ENCODE results near the gene HTRA3.

The HTRA3 gene

DNA sequence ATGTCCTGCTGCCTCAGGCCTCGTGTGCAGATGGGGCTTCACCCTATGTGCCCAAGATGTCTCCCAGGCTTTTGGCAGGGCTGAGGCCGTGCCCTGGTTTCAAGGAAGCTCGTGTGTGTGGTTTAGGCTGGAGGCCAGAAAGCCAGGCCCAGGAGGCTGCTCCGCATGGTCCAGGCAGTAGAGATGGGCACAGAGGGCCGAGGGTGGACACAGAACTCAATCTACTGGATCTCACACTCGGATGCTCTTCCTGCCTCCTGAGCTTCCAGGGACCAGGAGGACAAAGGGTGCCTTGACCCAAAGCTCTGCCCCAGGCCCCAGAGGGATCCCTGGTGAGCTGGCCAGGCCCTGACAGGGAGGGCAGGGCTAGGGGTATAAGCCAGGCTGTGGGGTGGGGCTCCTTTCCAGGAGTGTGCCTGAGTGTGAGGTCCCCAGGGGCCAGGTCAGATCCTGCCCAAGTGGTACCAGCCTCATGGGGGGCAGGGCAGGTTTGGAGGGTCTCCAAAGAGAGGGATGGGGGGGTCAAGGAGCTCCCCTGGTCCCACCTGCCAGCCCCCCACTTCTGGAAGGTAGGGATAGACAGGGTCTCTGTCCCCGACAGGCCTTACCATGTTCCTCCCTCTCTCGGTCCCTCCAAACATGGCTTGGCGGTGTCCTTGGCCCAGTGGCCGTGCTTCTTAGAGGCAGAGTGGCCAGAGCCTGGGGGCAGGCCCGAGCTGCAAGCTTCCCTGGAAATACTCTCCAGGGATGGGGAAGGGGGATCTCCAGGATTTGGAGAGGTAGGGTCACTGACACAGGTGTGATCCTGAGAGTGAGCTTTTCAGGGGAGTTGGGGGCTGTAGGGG is 23.8 kb downstream of the HTRA3 start:
- DNase-seq (ENCODE audit: low read depth) = no peak

- no peak for DNase-seq (ENCODE audit: low read depth)
Measured at GRCh38 chr4:8294036-8294435, 24.5 kb downstream of the HTRA3 start.

DNA sequence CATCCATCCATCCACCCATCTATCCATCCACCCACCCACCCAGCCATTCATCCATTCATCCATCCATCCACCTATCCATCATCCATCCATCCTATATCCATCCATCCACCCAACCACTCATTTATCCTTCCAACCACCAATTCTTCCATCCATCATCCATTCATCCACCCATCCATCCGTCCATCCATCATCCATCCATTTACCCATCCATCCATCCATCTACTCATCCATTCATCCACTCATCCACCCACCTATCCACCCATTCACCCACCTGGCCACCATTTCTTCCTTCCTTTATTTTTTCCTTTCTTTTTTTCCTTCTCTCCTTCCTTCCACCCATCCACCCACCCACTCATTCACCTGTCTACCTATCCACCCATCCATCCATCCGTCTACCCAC is 25.2 kb downstream of the HTRA3 start:
- DNase-seq (ENCODE audit: low read depth) = no peak

- no peak for DNase-seq (ENCODE audit: low read depth)
Measured at GRCh38 chr4:8295471-8295870, 25.9 kb downstream of the HTRA3 start.

GRCh38 chr4:8296491-8296890 is 26.9 kb downstream of the HTRA3 start:
- no peak for DNase-seq (ENCODE audit: low read depth)

DNA sequence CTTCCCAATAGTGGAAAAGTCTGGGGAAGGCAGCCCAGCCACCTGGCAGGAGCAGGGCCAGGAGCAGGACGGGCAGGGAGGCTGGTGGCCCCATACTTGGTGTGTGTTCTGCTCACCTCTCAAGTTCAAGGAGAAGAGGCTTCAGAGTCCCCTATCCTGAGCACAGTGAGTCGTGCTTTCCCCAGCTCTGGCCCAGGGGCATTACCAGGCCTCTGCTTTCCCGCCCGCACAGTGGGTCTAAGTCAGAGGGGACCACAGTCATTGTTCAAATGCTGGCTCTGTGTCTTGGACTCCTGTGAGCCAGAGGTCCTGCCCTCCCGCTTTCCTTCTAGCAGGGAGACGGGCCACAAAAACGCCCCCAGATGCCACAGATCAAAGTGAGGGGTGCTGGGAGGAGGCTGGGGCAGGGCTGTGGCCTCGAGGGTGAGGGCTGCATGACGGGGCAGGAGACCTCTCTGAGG is 27.6 kb downstream of the HTRA3 start:
- no peak for DNase-seq (ENCODE audit: low read depth)

- DNase-seq (ENCODE audit: low read depth) = no peak
Measured at GRCh38 chr4:8297691-8298485, 28.3 kb downstream of the HTRA3 start.

DNA sequence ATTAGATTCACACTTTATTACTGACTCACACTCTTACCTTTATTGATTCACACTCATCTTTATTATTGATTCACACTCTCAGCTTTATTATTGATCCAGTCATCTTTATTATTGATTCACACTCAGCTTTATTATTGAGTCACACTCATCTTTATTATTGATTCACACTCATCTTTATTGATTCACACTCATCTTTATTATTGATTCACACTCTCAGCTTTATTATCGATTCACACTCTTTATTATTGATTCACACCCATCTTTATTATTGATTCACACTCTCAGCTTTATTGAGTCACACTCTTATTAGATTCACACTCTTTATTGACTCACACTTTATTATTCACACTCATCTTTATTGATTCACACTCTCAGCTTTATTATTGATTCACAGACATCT is 31.3 kb downstream of the HTRA3 start:
- DNase-seq (ENCODE audit: low read depth) = no peak

- no peak for DNase-seq (ENCODE audit: low read depth)
Measured at GRCh38 chr4:8301851-8302730, 32.5 kb downstream of the HTRA3 start.

- no peak for DNase-seq (ENCODE audit: low read depth)
Measured at GRCh38 chr4:8303081-8303480, 33.5 kb downstream of the HTRA3 start.

GRCh38 chr4:8303485-8304281 is 34.1 kb downstream of the HTRA3 start:
- DNase-seq (ENCODE audit: low read depth) = peak; percentile 73

DNA sequence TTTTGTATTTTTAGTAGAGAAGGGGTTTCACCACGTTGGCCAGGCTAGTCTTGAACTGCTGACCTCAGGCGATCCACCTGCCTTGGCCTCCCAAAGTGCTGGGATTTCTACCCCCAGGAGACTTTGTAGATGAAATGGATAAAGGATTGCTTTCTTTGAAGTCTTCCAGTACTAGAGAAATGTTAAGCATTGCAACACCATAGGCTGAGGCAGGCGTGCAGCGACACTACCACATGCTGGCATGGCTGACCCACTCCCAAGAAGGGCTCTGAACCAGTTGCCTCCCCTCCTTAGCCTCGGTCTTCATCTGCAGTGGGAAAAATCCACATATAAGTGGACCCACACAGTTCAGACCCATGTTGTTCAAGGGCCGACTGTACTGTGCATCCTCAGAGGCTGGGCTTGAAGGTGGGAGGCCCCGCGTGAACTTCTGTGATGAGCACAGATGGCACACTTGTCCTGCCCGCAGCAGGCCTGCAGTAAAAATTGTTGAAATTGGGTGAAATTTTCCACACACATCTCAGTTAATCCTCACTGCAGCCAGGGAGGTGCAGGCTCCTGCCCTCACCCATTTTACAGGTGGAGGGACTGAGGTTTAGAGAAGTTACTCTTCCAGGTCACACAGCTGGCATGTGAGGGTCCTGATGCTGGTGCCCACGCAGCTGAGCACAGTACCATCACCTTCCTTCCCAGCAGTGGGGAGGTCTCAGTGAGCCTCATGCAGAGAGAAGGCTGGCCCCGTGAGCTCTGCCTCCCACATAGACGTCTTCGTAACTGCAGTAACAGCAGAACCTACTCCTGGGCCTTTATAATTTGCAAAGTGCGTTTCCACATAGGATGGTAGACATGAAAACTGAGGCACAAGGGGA is 35.5 kb downstream of the HTRA3 start:
- DNase-seq (ENCODE audit: low read depth) = no peak

DNA sequence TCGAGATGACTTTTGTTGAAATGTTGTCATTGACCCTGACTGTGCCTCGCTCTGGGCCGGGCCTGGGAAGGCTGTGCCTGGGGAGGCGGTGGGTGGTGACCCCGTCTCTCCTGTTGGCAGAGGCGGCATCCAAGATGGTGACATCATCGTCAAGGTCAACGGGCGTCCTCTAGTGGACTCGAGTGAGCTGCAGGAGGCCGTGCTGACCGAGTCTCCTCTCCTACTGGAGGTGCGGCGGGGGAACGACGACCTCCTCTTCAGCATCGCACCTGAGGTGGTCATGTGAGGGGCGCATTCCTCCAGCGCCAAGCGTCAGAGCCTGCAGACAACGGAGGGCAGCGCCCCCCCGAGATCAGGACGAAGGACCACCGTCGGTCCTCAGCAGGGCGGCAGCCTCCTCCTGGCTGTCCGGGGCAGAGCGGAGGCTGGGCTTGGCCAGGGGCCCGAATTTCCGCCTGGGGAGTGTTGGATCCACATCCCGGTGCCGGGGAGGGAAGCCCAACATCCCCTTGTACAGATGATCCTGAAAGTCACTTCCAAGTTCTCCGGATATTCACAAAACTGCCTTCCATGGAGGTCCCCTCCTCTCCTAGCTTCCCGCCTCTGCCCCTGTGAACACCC is 36.4 kb downstream of the HTRA3 start:
- DNase-seq (ENCODE audit: low read depth) = no peak

- DNase-seq (ENCODE audit: low read depth) = no peak
Measured at GRCh38 chr4:8306511-8307021, 37.0 kb downstream of the HTRA3 start.

GRCh38 chr4:8307121-8307520 is 37.6 kb downstream of the HTRA3 start:
- no peak for DNase-seq (ENCODE audit: low read depth)

DNA sequence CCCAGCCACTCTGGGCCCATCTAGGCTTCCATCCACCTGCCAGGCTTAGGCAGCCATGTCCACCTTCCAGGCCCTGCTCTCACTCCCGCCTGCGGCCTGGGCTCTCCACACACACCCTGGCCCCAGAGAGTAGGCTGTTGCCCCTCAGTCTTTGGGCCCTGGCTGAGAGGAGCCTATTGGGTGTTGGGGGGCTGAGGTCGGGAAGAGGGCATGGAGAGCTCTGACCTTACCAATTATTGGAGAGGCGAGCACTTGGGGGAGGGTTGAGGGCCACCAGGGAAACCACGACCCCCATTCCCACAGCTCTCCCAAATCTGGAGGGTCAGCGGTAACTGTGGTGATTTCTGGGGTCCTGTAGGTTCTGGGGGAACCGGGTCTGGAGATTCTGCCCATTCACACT is 38.2 kb downstream of the HTRA3 start:
- DNase-seq (ENCODE audit: low read depth) = no peak

- DNase-seq (ENCODE audit: low read depth) = no peak
Measured at GRCh38 chr4:8308144-8308543, 38.6 kb downstream of the HTRA3 start.

GRCh38 chr4:8308856-8309771 is 39.6 kb downstream of the HTRA3 start:
- DNase-seq (ENCODE audit: low read depth) = no peak

DNA sequence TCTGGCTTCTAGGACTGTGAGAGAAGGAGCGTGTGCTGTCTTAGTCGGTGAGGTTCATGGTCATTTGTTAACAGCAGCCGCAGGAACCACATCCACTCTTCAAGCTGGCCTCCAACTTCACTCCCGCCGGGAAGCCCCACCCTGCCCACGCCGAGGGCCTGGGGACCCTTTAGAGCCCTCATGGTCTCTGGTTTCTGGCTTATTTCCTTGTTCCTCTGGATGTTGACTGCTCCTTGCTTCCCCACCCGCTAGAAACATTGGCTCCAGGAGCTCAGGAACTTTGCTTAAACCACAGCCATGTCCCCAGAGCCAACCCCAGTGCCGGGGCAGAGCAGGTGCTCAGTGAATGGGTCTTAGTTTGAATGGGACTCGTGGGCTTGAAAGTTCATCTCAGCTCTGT is 40.8 kb downstream of the HTRA3 start:
- DNase-seq (ENCODE audit: low read depth) = no peak

All from HS-5 (cell line).